ENCODE results near the gene GALNT18. TPM values are rescaled to one million over a fixed set of nuclear protein-coding genes. Genes with fewer than 3 reads are reported as not detected.

The GALNT18 gene
- total RNA-seq, 1 experiment from 2014 or later: 1.7 TPM

DNA sequence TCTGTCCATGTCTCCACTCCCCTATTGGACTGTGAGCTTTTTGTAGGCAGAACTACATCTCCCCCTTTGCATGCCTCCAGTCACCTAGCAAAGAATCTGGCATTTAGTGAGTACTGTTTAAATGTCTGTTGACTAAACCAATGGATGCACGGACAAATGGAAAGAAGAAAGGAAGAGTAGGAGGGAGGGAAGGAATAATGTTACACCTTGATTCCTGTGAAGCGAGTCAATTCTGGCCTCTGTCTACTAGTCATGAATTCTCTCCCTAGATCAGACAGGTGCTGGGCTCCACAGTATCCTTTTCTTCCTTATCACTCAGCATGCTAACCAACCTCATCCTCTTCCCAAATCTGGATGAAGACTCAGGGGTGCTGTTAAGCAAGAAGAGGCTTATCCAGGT lies 33.6 kb downstream of the GALNT18 start:
- Histone ChIP-seq H2BK15ac (ENCODE audit: low read depth, low read length) (no peak overlapping the region), H2AK5ac (ENCODE audit: insufficient read length, low read length) (no peak overlapping the region), H3K23ac (ENCODE audit: insufficient read length, low read depth, low read length) (peak overlapping the region; percentile 9), H2BK12ac (ENCODE audit: insufficient read length, low read depth, low read length) (no peak overlapping the region), H2BK120ac (ENCODE audit: low read depth, low read length, poor library complexity, severe bottlenecking) (no peak overlapping the region), H3K23me2 (ENCODE audit: insufficient read length, low read depth, low read length, poor library complexity, severe bottlenecking) (no peaks in the 10 kb centered on the region), H3K56ac (ENCODE audit: insufficient read length, low read depth, low read length) (no peak overlapping the region), H4K5ac (ENCODE audit: insufficient read length, low read depth, low read length) (no peak overlapping the region), H3K18ac (ENCODE audit: insufficient read length, low read depth, low read length) (no peak overlapping the region), H3K79me2 (ENCODE audit: insufficient read depth, low read length) (no peaks in the 10 kb centered on the region), H4K8ac (replicated peaks; ENCODE audit: insufficient read length, low read depth, low read length) (no peak overlapping the region), H3T11ph (ENCODE audit: low read length) (peak overlapping the region; percentile 61), H4K91ac (ENCODE audit: insufficient read length, low read depth, low read length) (no peak overlapping the region), H2BK20ac (ENCODE audit: low read depth, low read length, poor library complexity, severe bottlenecking) (no peak overlapping the region), H3K14ac (ENCODE audit: insufficient read depth, low read length) (no peak overlapping the region; the same call in 1 of the 2 replicates), H3K4ac (ENCODE audit: low read depth, low read length) (no peak overlapping the region), H3K9ac (ENCODE audit: extremely low read depth, insufficient read length, low read length) (no peak overlapping the region), H3K27me3 (ENCODE audit: insufficient read depth, low read length) (no peaks in the 10 kb centered on the region), H3K79me1 (ENCODE audit: insufficient read depth, low read depth, low read length, poor library complexity, severe bottlenecking) (no peaks in the 10 kb centered on the region), H4K20me1 (ENCODE audit: control insufficient read depth, insufficient read depth, insufficient read length) (no peaks in the 10 kb centered on the region), H3K4me1 (ENCODE audit: insufficient read depth, low read length) (peaks cover 2% of the 10 kb centered on the region; the same call in 1 of the 2 replicates), H2AFZ (ENCODE audit: low read length) (no peak overlapping the region), H3K27ac (ENCODE audit: insufficient read length, low read depth, low read length) (no peak overlapping the region), H2BK5ac (ENCODE audit: insufficient read length, low read length) (no peak overlapping the region), H3K4me2 (ENCODE audit: insufficient read depth, insufficient read length, low read length) (no peak overlapping the region), H3K9me3 (ENCODE audit: control insufficient read depth, low read depth, low read length) (no peaks in the 10 kb centered on the region)
- Mint-ChIP-seq H3K27me3 (ENCODE audit: low read depth) (no peaks in the 10 kb centered on the region), H3K4me1 (peaks cover 16 to 18% of the 10 kb centered on the region in 2 experiments), H3K9me3 (no peaks in the 10 kb centered on the region), H3K36me3 (ENCODE audit: insufficient read depth in 1 of 3, low read depth in 3 of 3) (no peaks in the 10 kb centered on the region; a peak in 1 of 7 replicates), H3K27ac (no peak overlapping the region), H3K4me3 (no peak overlapping the region)
- no CpG with 5 or more reads among the region's 2 CpGs for WGBS (ENCODE audit: extremely low coverage, insufficient read length, low lambda C conversion rate)
- TF ChIP-seq, protein P1, sequence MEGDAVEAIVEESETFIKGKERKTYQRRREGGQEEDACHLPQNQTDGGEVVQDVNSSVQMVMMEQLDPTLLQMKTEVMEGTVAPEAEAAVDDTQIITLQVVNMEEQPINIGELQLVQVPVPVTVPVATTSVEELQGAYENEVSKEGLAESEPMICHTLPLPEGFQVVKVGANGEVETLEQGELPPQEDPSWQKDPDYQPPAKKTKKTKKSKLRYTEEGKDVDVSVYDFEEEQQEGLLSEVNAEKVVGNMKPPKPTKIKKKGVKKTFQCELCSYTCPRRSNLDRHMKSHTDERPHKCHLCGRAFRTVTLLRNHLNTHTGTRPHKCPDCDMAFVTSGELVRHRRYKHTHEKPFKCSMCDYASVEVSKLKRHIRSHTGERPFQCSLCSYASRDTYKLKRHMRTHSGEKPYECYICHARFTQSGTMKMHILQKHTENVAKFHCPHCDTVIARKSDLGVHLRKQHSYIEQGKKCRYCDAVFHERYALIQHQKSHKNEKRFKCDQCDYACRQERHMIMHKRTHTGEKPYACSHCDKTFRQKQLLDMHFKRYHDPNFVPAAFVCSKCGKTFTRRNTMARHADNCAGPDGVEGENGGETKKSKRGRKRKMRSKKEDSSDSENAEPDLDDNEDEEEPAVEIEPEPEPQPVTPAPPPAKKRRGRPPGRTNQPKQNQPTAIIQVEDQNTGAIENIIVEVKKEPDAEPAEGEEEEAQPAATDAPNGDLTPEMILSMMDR (conservative IDR thresholded peaks at IDR 0.05): no peak
- no peak for DNase-seq
